SK-N-SH (cell line): Measurements from ENCODE around the gene BMP5.

Source experiments
- CTCF ChIP-seq: fragments of 200-600 bp; sonication (generic); IDR thresholded peaks from 2 replicates; pipeline ENCODE4 v1.6.1; 2017; ENCODE audit warnings: antibody characterized with exemption, mild to moderate bottlenecking, moderate library complexity
- EZH2phosphoT487 ChIP-seq: fragments of 200-600 bp; sonication (generic); IDR thresholded peaks from 2 replicates; pipeline ENCODE4 v1.6.1; 2017; ENCODE audit warnings: low read depth, mixed run types, mild to moderate bottlenecking, antibody characterized with exemption, moderate library complexity, borderline replicate concordance
- GABPA ChIP-seq: IDR thresholded peaks from 2 replicates; pipeline ENCODE4 v1.4.0; 2012; ENCODE audit warnings: low read depth, mild to moderate bottlenecking
- MAX ChIP-seq: IDR thresholded peaks from 2 replicates; pipeline ENCODE4 v1.4.0; 2012; ENCODE audit warnings: low read depth
- NFIC ChIP-seq: IDR thresholded peaks from 2 replicates; pipeline ENCODE4 v1.4.0; 2012; ENCODE audit warnings: borderline replicate concordance
- TF ChIP-seq, protein P1 (sequence below): IDR thresholded peaks from 2 replicates; pipeline ENCODE4; 2012

GRCh38 chr6:55756531-55757031 lies 118.8 kb downstream of the BMP5 start:
- no peak for TF ChIP-seq CTCF
- TF ChIP-seq, protein P1, sequence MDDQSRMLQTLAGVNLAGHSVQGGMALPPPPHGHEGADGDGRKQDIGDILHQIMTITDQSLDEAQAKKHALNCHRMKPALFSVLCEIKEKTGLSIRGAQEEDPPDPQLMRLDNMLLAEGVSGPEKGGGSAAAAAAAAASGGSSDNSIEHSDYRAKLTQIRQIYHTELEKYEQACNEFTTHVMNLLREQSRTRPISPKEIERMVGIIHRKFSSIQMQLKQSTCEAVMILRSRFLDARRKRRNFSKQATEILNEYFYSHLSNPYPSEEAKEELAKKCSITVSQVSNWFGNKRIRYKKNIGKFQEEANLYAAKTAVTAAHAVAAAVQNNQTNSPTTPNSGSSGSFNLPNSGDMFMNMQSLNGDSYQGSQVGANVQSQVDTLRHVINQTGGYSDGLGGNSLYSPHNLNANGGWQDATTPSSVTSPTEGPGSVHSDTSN: no peak
- TF ChIP-seq EZH2phosphoT487: no peak
- no peak for TF ChIP-seq GABPA
- TF ChIP-seq NFIC: no peak
- no peak for TF ChIP-seq MAX
